ENCODE data around the gene MAP3K13.

MAP3K13 gene

GRCh38 chr3:185508335-185508991 lies 145.5 kb downstream of the MAP3K13 start:
- DNase-seq (ENCODE audit: low read depth) = no peak

- no peak for DNase-seq (ENCODE audit: low read depth)
These were observed 148.8 kb downstream of the MAP3K13 start for GRCh38 chr3:185511711-185512110.

GRCh38 chr3:185517387-185518130 lies 154.6 kb downstream of the MAP3K13 start:
- no peak for DNase-seq (ENCODE audit: low read depth)

- no peak for DNase-seq (ENCODE audit: low read depth)
These were observed 156.1 kb downstream of the MAP3K13 start for GRCh38 chr3:185519021-185519420.

- DNase-seq (ENCODE audit: low read depth) = no peak
These were observed 158.6 kb downstream of the MAP3K13 start for GRCh38 chr3:185521349-185522138.

GRCh38 chr3:185526349-185526951 lies 163.5 kb downstream of the MAP3K13 start:
- no peak for DNase-seq (ENCODE audit: low read depth)

GRCh38 chr3:185527364-185527763 lies 164.4 kb downstream of the MAP3K13 start:
- peak; percentile 11 for DNase-seq (ENCODE audit: low read depth)

- DNase-seq (ENCODE audit: low read depth) = no peak
These were observed 165.6 kb downstream of the MAP3K13 start for GRCh38 chr3:185528532-185528931.

- no peak for DNase-seq (ENCODE audit: low read depth)
These were observed 167.9 kb downstream of the MAP3K13 start for GRCh38 chr3:185530856-185531255.

- DNase-seq (ENCODE audit: low read depth) = no peak
These were observed 170.0 kb downstream of the MAP3K13 start for GRCh38 chr3:185532901-185533300.

GRCh38 chr3:185534511-185534910 lies 171.6 kb downstream of the MAP3K13 start:
- no peak for DNase-seq (ENCODE audit: low read depth)

GRCh38 chr3:185537369-185537970 lies 174.5 kb downstream of the MAP3K13 start:
- peak; percentile 93 for DNase-seq (ENCODE audit: low read depth)
